Coronary artery (tissue), 2 donors: ENCODE measurements around the gene LRFN5.
"Not testable (repeated sequence)": the region's sequence is repeated elsewhere in the genome, so short reads cannot be mapped to it uniquely, and the experiment has no call there.

Source experiments
- DNase-seq: peaks from one replicate; pipeline ENCODE4 v3.0.0-alpha.2; 2017; ENCODE audit warnings: low spot score
- H3K27ac ChIP-seq, 2 donors: fragments of 200-600 bp; sonication (generic); one replicate each; pipeline ENCODE4 v1.5.1; 2016 to 2019
- H3K4me3 ChIP-seq: fragments of 200-600 bp; sonication (generic); 2 replicates; pipeline ENCODE4 v1.5.1; 2016; ENCODE audit warnings: mild to moderate bottlenecking, moderate library complexity
- CTCF ChIP-seq: fragments of 200-600 bp; sonication (generic); IDR thresholded peaks from one replicate; pipeline ENCODE4 v1.5.1; 2019; ENCODE audit warnings: antibody characterized with exemption

Gene LRFN5

DNA sequence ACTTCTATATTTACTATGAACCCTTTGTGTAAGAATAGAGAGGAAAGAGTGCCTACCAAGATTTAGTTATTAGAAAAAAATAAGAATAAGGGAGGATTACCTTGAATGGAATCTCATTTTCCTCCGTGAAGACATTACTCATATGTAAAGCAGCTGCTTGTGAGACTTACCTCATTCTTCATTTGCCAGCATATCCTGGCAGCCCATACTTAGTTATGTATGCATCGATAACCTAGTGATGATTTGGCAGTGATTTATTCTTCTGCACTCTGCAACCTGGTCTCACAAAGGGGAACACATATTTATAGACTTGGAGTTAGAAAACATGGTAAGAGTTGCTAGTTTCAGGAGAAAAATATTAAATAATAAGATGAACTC lies 56.8 kb downstream of the LRFN5 start:
- DNase-seq, result no peak
- Histone ChIP-seq H3K27ac (no peak overlapping the region), H3K4me3 (no peak overlapping the region)
- TF ChIP-seq CTCF, result no peak

DNA sequence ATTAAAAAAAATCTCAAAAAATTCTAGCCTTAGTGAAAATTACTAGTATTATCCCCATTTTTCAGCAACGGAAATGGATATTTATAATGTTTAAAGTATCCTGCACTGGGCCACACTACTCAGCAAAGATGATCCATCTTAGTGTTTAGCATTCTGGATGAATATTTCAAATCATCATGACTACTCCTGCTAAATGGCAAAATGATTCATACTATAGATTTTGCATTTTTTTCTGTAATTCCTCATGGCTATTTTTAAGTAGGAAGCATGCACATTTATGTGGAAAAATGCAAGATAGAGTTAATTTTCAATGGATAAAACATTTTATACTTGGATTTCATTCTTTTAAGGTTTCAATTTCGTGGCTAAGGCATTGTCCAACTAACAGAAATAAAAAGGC lies 59.6 kb downstream of the LRFN5 start:
- no peak for TF ChIP-seq CTCF
- DNase-seq, result no peak
- Histone ChIP-seq H3K4me3 (no peak overlapping the region), H3K27ac (no peak overlapping the region)

- Histone ChIP-seq H3K4me3 (no peak overlapping the region), H3K27ac (no peak overlapping the region)
- TF ChIP-seq CTCF, result no peak
- DNase-seq, result no peak
Observed at GRCh38 chr14:41668356-41668755, 61.7 kb downstream of the LRFN5 start.

GRCh38 chr14:41673601-41674000 lies 66.9 kb downstream of the LRFN5 start:
- H3K4me3 ChIP-seq, DNase-seq: not testable (repeated sequence)

GRCh38 chr14:41674511-41674971 lies 67.9 kb downstream of the LRFN5 start:
- H3K27ac ChIP-seq, DNase-seq, H3K4me3 ChIP-seq: not testable (repeated sequence)

More at GRCh38 chr14:41673601-41674000, 66.9 kb downstream of the LRFN5 start:
- H3K27ac ChIP-seq, result not testable (repeated sequence)

- DNase-seq, result no peak
- Histone ChIP-seq H3K4me3 (no peak overlapping the region), H3K27ac (no peak overlapping the region)
- TF ChIP-seq CTCF, result no peak
Observed at GRCh38 chr14:41699486-41699885, 92.8 kb downstream of the LRFN5 start.

DNA sequence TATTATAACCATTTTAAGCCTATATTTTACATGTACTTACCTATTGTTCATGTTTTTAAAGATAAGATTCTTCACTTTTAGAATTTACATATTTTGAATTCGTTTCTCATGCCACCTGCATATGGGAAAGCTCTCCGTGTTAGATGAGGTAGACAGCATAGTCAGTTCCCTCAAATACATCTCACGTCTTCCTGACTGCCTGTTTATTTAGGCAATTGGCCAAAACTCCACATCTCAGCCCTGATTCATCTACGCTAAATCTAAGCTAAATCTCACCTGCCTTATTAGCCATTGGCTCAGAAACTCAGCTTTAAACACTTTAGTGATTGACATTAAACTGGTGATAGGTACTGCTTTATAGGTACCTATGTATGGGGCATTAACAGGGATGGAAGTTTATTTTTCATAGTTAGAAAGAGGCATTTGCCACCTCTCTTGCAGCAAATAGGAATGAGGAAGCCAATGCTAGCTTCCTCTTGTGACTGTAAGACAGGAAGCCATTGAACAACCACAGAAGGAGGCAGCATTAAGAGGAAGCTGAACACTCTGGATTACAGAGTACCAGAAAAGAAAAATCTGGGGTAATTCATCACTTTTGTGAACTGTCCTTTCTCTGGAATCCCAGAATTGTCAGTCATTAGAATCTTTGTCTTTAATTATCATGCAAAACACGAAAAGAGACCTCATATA lies 111.9 kb downstream of the LRFN5 start:
- DNase-seq, result no peak
- Histone ChIP-seq H3K27ac (no peak overlapping the region), H3K4me3 (no peak overlapping the region)
- no peak for TF ChIP-seq CTCF

- Histone ChIP-seq H3K27ac (no peak overlapping the region), H3K4me3 (no peak overlapping the region)
- no peak for TF ChIP-seq CTCF
- no peak for DNase-seq
Observed at GRCh38 chr14:41739203-41739602, 132.5 kb downstream of the LRFN5 start.
